ENCODE results near the gene MPO. TPM values are rescaled to one million over a fixed set of nuclear protein-coding genes. Genes with fewer than 3 reads are reported as not detected.

Gene MPO
- total and polyA plus RNA-seq, 2 donors (not counting 3 experiments of a cell fraction or from before 2014, with no cell fraction given) = not detected

- BruUV-seq (replicated peaks) = no TSS peak
- H3K9ac ChIP-seq (replicated peaks; ENCODE audit: extremely low read depth, insufficient read depth, low read length) = no peak overlapping the region
- intact Hi-C loops (cut with micrococcal nuclease) (no loop called here), dilution Hi-C loops (cut with MboI; ENCODE audit: extremely low pct_ligation_motif_present, low sequenced_read_pairs) (no loop called here)
- no peak overlapping the region for H3K4me2 ChIP-seq (ENCODE audit: insufficient read depth, low read length)
- H3K36me3 ChIP-seq (ENCODE audit: control insufficient read depth in 2 of 2, extremely low read depth in 1 of 2, insufficient read depth in 2 of 2, low read length in 2 of 2) = no peaks in the 10 kb centered on the region
- ChIA-PET CTCF (interaction anchor here (1.2 to 1.9 kb wide), 2 partner anchors 9 to 18 kb away, joined by 4 to 8 read pairs (median 5); no protein-coding TSS in a partner anchor), POLR2A (no interaction called here)
- H3K27ac ChIP-seq (ENCODE audit: insufficient read depth, low read depth, low read length) = no peak overlapping the region
- no peak overlapping the region for H3K4me3 ChIP-seq (replicated peaks in 1 of 3; ENCODE audit: insufficient read depth in 1 of 3, low read depth in 1 of 3, low read length in 3 of 3)
- no peaks in the 10 kb centered on the region for H4K20me1 ChIP-seq (replicated peaks; ENCODE audit: control insufficient read depth, extremely low read depth, insufficient read depth, low read length)
- peaks cover 23 to 25% of the 10 kb centered on the region in 2 experiments for H3K27me3 ChIP-seq (ENCODE audit: control insufficient read depth in 2 of 2, insufficient read depth in 2 of 2, low read length in 2 of 2)
- H2AFZ ChIP-seq (ENCODE audit: low read depth, low read length) = no peak overlapping the region
- no peaks in the 10 kb centered on the region for H3K4me1 ChIP-seq (ENCODE audit: control insufficient read depth, extremely low read depth, insufficient read depth, low read length)
- TF ChIP-seq GATA2 (IDR thresholded peaks at IDR 0.05; ENCODE audit: insufficient read depth, insufficient read length, low read depth, low read length) (no peak), EZH2 (IDR thresholded peaks at IDR 0.05; ENCODE audit: borderline replicate concordance, low read depth, low read length, severe bottlenecking) (no peak), MAX (IDR thresholded peaks at IDR 0.05; ENCODE audit: insufficient read depth, insufficient read length) (no peak), POLR2AphosphoS5 (IDR thresholded peaks at IDR 0.05; ENCODE audit: insufficient read depth, low read depth, low read length) (no peak), CTCF (IDR thresholded peaks at IDR 0.05; ENCODE audit: extremely low read depth in 1 of 2, insufficient read depth in 1 of 2, low read depth in 1 of 2, low read length in 2 of 2) (no peak), POLR2A (IDR thresholded peaks at IDR 0.05; ENCODE audit: low read depth, low read length) (no peak), JUN (IDR thresholded peaks at IDR 0.05; ENCODE audit: borderline replicate concordance, insufficient read depth, insufficient read length, low read depth) (no peak), FOS (IDR thresholded peaks at IDR 0.05; ENCODE audit: borderline replicate concordance, insufficient read depth, low read length) (no peak), MYC (IDR thresholded peaks at IDR 0.05; ENCODE audit: low read depth, low read length) (no peak)
- no peaks in the 10 kb centered on the region for H3K9me1 ChIP-seq (replicated peaks; ENCODE audit: control insufficient read depth, extremely low read depth, insufficient read depth, low read length)
- no peaks in the 10 kb centered on the region for H3K79me2 ChIP-seq (ENCODE audit: control insufficient read depth, insufficient read depth, low read length)
- DNase-seq (ENCODE audit: low read depth, low spot score) = no peak
- no peaks in the 10 kb centered on the region for H3K9me3 ChIP-seq (replicated peaks; ENCODE audit: control insufficient read depth, insufficient read depth, low read length)
- no peak for FAIRE-seq
Observed at GRCh38 chr17:58326609-58327362, 46.1 kb upstream of the MPO start.

All from endothelial cell of umbilical vein (primary cell).